Anterior cingulate cortex (tissue), 58 donors: ENCODE results near the gene FAH.

Experiments used
- DNase-seq, 58 donors: peaks; one replicate each; lab custom pipeline; 2025; lab: John Stamatoyannopoulos, UW

Gene FAH

DNA sequence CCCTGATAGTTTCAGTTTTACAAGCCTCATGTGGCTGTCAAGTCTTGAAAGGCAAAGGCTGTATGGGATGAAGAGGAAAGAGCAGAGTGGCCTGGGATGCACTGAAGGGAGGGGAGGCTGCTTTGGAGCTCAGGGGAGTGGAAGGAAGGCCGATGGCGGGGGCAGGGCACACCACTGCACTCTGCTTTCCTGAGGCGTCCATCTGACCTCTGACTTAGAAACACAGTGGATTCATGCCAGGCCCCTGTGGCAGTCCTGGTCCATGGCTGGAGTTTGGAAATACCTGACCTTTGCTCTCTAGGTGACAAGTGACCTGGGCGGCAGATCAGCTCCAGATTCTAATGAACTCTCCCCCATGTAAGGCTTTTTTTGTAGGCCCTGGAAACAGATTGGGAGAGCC is 19.0 kb downstream of the FAH start:
- no peak for DNase-seq

- no peak for DNase-seq
Measured at GRCh38 chr15:80172401-80172800, 19.6 kb downstream of the FAH start.

DNA sequence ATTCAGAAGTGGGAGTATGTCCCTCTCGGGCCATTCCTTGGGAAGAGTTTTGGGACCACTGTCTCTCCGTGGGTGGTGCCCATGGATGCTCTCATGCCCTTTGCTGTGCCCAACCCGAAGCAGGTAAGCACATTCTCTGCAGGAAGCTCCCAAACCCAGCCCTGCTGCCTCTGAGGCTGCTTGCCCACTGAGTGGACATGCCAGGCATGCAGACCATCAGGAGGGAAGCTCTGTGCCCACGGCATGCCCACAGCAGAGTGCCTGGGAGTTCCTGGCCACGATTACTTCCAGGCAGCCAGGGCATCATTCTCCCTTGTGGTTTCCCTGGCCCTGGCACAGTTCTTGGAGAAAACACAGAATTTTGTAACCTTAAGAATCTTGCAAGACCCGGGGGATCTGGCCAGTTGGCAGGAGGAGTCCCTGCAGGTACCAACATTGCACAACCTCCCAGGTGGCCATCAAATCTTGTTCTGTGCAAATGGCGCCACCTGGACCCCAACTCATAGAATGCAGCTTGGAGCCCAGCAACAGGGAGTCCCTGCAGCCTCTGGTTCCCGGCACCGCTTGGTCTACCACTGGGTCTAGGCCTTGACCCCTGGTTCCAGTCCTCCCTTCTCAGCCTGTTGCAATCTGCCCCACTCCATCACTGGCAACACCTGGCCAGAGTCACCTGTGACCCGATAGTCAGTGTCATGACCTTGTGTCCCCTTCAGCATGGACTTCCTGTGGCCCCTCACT is 20.4 kb downstream of the FAH start:
- DNase-seq, result peak in 36 of 58 donors; percentile 8 to 72 (median 18)

- DNase-seq, result peak in 3 of 58 donors; percentile 5 to 18 (median 16)
Measured at GRCh38 chr15:80174017-80174746, 21.4 kb downstream of the FAH start.

GRCh38 chr15:80175436-80175835 is 22.6 kb downstream of the FAH start:
- DNase-seq, result no peak

DNA sequence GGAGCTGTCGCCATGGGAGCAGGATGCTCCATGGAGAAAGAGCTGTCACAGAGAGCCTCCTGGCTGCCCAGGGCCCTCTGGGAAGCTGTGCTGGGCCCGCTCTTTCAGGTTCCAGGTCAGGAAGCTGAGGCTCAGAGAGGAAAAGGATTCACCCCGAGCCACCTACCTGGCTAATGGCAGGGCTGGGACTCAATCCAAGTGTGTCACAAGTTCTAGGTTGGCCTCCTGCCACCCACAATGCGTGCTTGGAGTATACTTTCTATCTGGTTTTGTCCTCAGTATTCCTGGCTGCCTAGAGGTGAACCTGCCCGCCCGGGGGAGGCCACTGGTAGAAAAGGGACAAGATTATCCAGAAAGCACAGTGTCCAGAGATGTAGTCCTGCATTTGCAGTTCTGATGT is 23.6 kb downstream of the FAH start:
- no peak for DNase-seq

DNA sequence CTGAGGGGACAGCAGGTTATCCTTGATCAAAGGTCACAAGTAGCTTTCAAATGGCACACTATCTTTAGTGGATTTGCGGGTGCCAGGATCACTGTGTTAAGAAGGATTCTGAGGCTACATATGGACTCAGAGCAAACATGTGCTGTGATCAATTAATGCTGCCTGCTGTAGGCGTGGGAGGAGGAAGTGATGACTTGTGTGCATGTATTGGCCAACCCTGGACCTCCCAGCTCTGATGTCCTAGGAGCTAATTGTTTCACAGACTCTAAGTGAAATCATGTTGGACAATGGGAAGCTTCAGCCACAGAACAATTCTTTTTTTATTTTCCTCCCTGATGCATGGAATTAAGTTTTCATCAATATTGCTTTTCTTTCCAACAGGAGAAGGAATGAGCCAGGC is 24.4 kb downstream of the FAH start:
- no peak for DNase-seq

DNA sequence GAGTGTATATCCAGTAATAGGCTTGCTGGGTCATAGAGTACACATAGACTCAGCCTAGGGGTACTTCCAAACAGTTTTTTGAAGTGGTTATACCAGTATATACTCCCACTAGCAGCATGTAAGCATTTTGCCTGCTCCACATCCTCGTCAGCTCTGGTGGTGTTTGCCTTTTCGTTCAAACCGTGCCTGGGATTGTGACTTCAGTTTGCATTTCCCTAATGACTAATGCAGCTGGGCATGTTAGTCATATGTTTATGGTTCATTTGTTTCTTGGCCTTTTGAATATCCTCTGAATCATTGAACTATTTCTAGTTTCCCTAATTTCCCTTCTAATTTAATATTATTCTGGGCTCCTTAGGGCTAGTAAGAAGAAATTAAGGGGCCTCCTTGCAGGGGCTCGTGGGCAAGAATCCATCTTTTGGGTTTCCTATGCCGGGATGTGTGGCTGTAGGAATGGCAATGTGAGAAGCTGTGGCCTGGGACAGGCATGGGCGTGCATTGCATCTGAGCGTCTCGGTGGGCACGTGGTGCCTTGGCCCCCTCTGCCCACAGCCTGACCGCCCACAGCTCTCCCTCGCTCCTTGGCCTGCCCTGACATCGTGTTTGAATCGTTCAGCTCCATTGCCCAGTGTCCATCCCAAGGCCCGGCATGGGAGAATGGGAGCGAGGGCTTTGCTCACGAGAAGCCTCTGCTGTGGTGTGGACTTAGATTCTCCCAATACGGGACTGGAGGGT is 26.4 kb downstream of the FAH start:
- DNase-seq, result no peak

DNA sequence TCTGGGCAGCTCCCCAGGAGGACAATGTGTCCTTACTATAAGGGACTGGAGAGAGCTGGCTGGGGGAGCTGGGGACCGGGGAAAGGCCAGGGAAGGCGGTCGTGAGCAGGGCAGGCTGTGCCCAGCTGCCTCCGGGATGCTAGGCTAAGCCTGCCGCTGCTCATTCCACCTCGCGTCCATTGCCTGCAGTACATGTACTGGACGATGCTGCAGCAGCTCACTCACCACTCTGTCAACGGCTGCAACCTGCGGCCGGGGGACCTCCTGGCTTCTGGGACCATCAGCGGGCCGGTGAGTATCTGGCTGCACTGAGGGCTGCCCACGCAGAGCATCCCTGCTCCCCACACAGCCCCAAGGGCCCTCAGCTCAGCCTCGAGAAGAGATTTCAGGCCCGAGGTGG is 27.1 kb downstream of the FAH start:
- DNase-seq, result no peak

GRCh38 chr15:80180468-80180867 is 27.7 kb downstream of the FAH start:
- no peak for DNase-seq

GRCh38 chr15:80180986-80181385 is 28.2 kb downstream of the FAH start:
- DNase-seq, result no peak

- DNase-seq, result no peak
Measured at GRCh38 chr15:80182611-80183261, 29.9 kb downstream of the FAH start.

- peak in 1 of 58 donors; percentile 7 for DNase-seq
Measured at GRCh38 chr15:80183306-80183705, 30.5 kb downstream of the FAH start.

DNA sequence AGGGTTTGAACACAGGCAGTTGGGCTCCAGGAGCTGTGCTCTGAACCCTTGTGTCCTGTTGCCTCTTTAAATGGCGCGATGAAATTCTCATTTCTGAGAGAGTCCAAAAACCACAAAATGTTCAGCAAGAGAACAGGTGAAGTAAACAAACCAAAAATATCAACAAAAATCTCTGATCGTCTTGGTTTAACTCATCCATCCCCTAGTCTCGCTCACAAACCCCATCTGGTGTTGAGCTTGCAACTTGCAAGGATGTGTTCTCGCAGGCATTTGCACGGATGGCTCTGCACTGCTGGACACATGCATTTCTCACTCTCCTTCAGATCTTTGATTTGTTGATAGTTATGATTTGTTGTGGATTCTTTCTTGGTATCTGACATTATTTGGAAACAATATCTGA is 31.1 kb downstream of the FAH start:
- DNase-seq, result peak in 10 of 58 donors; percentile 2 to 33 (median 7)

DNA sequence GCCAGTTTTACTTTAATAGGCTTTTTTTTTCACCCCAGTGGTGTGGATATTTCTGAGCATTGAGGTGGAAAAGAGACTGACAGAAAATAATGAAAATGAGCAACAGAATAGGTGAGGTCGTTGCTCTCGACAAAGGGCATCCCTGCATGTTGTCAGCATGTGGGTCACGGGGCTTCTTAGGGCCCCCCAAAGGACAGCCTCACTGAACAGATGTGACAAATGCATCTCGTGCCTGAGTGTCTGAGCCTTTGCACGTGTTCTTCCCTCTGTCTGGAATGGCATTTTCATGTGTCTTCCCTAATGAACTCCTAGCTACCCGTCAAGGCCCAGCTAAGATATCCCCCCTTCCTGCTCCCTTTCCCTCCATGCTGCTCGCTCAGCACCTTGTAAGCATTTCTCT is 31.8 kb downstream of the FAH start:
- no peak for DNase-seq

- DNase-seq, result no peak
Measured at GRCh38 chr15:80185152-80185551, 32.4 kb downstream of the FAH start.

- DNase-seq, result no peak
Measured at GRCh38 chr15:80186066-80186465, 33.3 kb downstream of the FAH start.

- no peak for DNase-seq
Measured at GRCh38 chr15:80186597-80186996, 33.8 kb downstream of the FAH start.

GRCh38 chr15:80188251-80188650 is 35.5 kb downstream of the FAH start:
- DNase-seq, result no peak

DNA sequence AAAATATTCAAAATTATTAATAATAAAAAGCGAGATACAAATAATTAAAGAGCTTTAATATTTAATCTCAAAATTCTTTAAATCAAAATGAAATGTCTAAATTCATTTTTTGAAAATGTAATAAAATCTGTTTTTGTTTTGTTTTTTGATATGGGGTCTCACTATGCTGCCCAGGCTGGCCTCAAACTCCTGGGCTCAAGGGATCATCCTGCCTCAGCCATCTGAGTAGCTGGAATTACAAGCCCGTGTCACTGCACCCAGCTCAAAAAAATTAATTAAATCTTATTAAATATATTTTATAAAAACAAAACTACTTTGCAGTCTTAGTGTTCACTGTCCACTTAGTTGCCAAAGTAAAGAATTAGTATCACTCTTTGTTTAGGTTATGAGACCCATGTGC is 38.4 kb downstream of the FAH start:
- no peak for DNase-seq
